IPS DF 19.7 (cell line): Measurements from ENCODE around the gene RPL10A.
"Not testable (repeated sequence)": the region's sequence is repeated elsewhere in the genome, so short reads cannot be mapped to it uniquely, and the experiment has no call there.

Source experiments
- DNase-seq: peaks from one replicate; pipeline ENCODE4 v3.0.0-alpha.2; 2013; ENCODE audit warnings: low read depth, low spot score

RPL10A gene

DNA sequence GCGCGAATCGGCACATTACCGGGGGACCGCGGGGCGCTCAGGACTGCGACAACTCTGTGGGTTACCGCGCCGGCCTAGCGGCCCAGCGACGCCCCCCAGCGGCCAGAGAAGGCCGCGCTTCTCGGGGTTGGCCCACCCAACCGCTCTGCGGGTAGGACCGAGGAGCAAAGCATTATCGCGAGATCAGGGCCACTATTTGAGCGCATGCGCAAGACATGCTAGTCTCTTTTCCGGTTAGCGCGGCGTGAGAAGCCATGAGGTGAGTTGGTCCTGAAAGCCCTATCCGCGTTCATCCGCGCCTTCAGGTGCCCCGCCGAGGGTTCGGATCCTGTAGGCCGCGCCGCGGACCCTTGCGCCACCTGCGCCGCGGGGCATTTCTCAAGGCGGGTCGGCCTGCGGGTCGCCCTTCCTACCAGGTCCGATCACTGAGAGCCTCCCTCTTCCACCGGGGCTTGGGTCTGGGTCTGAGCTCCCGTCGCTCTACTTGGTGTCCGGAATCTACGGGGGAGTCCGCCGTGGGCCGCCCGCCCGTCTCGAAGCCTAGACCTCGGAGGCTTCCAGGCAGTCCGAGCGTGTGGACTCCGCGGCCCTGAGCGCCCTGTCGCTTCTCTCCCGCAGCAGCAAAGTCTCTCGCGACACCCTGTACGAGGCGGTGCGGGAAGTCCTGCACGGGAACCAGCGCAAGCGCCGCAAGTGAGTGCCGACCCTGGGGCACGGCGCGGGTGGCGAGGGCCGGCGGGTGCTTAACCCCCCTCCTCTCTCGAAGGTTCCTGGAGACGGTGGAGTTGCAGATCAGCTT lies at the start of gene RPL10A:
Gene RPL10A (plus strand): TSS at position 221 of the 799 bp plus-strand sequence. CDS start 34 bp downstream, at position 255.
- no peak for DNase-seq

- DNase-seq = no peak
Observed at GRCh38 chr6:35419417-35419816, 48.8 kb upstream of the RPL10A start.

GRCh38 chr6:35419961-35420360 lies 48.2 kb upstream of the RPL10A start:
- DNase-seq = no peak

- no peak for DNase-seq
Observed at GRCh38 chr6:35425284-35425683, 42.9 kb upstream of the RPL10A start.

DNA sequence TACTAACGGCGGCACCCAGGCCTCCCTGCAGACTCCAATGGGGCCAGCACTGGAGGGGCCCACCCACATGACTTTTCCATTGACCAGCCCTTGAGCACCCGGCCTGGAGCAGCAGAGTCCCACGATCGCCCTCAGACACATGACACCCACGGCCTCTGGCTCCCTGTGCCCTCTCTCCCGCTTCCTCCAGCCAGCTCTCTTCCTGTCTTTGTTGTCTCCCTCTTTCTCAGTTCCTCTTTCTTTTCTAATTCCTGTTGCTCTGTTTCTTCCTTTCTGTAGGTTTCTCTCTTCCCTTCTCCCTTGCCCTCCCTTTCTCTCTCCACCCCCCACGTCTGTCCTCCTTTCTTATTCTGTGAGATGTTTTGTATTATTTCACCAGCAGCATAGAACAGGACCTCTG lies 42.1 kb upstream of the RPL10A start:
- DNase-seq = no peak

- DNase-seq = no peak
Observed at GRCh38 chr6:35427435-35427834, 40.8 kb upstream of the RPL10A start.

DNA sequence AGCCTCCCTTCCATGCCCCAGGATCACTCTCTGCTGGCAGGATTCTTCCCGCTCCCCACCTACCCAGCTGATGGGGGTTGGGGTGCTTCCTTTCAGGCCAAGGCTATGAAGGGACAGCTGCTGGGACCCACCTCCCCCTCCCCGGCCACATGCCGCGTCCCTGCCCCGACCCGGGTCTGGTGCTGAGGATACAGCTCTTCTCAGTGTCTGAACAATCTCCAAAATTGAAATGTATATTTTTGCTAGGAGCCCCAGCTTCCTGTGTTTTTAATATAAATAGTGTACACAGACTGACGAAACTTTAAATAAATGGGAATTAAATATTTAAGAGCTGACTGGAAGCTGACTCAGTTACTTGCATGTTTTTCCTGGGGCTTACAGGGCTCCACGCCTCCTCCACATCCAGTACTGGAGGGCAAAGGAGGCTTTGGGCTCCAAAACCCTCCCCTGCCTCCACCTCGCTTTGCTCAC lies 40.3 kb upstream of the RPL10A start:
- no peak for DNase-seq

- DNase-seq = no peak
Observed at GRCh38 chr6:35428421-35429149, 39.6 kb upstream of the RPL10A start.

- DNase-seq = no peak
Observed at GRCh38 chr6:35429463-35429862, 38.7 kb upstream of the RPL10A start.

DNA sequence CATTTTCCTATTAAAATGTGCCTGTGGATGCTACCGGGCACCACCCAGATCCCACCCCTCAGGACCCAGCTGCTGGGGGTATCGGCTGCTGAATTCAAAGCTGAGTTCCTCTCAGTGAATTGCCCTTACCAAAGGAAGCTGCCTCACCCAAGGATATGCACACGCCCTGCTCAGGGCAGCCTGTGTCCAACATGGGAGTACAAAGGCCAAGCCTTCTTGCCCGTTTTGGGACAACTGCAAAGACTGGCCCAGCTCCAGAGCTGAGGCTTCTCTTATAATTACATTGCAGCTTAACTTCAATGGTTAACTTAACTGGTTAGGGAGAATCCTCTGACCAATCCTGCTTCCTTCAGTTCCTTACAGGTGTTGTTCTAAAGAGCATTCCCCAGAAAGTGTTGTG lies 35.9 kb upstream of the RPL10A start:
- no peak for DNase-seq

DNA sequence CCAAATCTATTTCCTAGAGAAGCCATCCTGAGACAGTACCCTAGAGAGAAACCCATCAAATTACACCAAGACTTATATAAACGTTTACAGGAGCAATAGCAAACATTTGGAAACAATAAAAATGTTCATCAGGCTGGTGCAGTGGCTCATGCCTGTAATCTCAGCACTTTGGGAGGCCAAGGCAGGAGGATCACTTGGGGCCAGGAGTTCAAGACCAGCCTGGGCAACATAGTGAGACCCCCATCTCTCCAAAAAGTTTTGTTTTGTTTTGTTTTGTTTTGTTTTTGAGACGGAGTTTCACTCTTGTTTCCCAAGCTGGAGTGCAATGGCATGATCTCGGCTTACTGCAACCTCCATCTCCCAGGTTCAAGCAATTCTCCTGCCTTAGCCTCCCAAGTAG lies 35.5 kb upstream of the RPL10A start:
- not testable (repeated sequence) for DNase-seq

- no peak for DNase-seq
Observed at GRCh38 chr6:35435074-35435837, 32.9 kb upstream of the RPL10A start.

DNA sequence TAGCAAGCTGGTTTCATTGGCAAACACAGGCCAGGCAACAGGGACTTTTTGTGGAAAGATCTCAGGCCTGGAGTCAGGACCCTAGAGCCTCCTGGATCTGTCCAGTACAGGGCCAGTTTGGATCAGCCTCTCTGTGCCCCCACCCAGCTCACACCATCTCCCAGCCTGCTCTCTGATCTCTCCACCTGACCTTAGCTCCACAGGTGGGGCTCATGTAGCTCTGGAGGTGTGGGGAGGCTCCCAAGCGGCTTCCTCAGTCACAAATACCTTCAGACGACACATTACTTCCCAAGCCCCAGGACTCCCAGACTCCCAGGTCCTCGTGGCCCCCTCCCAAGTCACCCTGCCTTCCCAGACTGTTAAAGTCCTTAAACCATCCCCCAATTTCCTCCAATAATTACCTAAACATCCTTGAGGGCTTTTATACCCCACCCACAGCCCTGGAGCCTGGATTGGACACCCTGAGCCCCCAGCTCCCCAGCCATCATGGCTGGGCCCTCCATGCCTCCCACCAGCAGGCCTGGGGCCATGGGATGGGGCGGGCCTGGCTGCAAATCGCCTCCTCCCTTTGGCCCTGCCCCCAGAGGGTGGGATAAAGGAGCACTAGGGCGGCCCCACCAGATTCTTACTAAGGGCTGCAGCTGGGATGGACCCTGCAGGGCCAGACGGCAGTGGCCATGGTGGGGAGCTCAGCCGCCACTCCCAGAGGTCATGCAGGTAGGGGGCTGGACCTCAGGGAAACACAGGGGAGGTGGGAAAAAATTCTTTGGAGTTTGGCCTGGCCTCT lies 31.9 kb upstream of the RPL10A start:
- DNase-seq = no peak

- not testable (repeated sequence) for DNase-seq
Observed at GRCh38 chr6:35438378-35439065, 29.7 kb upstream of the RPL10A start.

DNA sequence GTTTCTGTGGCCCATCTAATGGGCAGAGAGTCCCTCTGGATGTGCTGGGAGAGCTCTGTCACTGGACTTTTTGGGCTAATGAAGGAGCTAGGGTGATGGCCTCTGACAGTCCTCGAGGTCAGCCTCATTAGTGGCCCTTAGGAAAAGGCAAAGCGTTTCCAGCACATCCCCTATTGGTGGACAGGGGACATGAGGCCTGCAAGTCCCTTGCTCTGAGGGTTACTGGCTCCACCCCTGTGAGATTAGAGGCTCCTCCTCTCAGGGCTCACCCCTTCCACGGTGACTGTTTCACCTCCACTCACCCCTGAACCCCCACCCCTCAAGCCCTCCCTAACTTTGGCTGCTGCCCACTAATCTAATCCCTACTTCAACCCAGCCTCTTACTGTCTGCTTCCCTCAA lies 28.9 kb upstream of the RPL10A start:
- DNase-seq = no peak

DNA sequence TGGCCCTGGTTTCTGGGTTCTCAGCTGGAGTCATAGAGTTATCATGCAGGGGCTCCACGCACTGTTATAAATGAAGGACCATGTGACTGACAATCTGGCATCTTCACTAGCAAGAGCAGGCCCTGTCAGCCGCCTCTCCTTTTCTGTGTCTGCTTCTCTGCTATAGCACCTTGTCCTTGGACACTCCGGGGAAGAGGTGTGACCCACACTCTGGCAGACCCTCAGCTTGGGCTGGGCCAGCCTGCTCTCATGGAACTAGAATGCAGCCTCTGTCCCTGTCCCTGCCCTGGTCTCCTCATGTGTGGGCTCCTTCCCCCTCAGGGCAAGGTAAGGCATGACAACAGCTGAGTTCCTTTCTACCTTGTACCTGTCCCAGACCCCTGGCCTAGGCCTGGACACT lies 27.0 kb upstream of the RPL10A start:
- no peak for DNase-seq

- no peak for DNase-seq
Observed at GRCh38 chr6:35441642-35442041, 26.6 kb upstream of the RPL10A start.

DNA sequence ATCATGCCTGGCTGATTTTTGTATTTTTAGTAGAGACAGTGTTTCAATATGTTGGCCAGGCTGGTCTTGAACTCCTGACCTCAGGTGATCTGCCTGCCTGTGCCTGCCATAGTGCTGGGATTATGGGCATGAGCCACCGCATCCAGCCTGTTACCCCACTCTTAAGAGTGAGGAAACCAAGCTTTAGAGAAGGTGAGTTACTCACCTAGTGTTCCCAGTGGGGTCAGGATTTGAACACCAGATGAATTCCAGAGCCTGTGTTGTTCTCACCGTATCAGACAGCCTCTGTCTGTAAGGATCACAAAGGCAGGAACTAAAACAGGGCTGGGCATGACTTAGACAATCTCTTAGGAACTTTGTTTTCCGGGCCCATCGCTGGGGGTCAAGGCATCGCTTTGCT lies 25.5 kb upstream of the RPL10A start:
- no peak for DNase-seq

GRCh38 chr6:35443341-35444030 lies 24.7 kb upstream of the RPL10A start:
- no peak for DNase-seq

DNA sequence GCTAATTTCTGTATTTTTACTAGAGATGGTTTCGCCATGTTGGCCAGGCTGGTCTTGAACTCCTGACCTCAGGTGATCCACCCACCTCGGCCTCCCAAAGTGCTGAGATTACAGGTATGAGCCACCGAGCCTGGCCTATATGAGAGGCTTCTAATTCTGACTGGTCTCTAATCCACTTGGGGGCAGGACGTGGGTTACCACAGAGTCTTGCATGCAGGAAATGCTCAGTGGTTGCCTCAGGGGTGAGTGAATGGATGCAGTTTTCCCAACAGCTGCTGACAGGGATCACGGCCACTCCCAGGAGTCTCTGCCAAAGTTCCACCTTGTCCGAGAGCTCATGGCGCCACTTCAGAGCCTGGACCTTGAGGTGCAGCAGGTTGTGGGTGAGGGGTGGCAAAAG lies 22.5 kb upstream of the RPL10A start:
- DNase-seq = no peak
